HG03066 (cell line): Measurements from ENCODE around the gene OPN3.

Source experiments
- ATAC-seq: cut with Tn5 transposase; IDR thresholded peaks from one replicate; pipeline ENCODE4 v1.9.1; 2021; ENCODE audit warnings: low read depth; ENCODE audit not compliant: unreplicated experiment

Gene OPN3

GRCh38 chr1:241646201-241646600, 6.0 kb upstream of the OPN3 start:
- no peak for ATAC-seq

GRCh38 chr1:241645199-241645598, 5.0 kb upstream of the OPN3 start:
- ATAC-seq: no peak

GRCh38 chr1:241644259-241644658, 4.1 kb upstream of the OPN3 start:
- no peak for ATAC-seq

GRCh38 chr1:241642593-241642944, 2.4 kb upstream of the OPN3 start:
- ATAC-seq: no peak

- ATAC-seq: no peak
Observed at GRCh38 chr1:241641773-241642592, 1.8 kb upstream of the OPN3 start.

GRCh38 chr1:241640867-241641622, 876 bp upstream of the OPN3 start:
- ATAC-seq: no peak

- ATAC-seq: peak; percentile 37
Observed at GRCh38 chr1:241639623-241640148, 483 bp downstream of the OPN3 start.

- ATAC-seq: no peak
Observed at GRCh38 chr1:241638909-241639622, 1.1 kb downstream of the OPN3 start.

- no peak for ATAC-seq
Observed at GRCh38 chr1:241638099-241638682, 2.0 kb downstream of the OPN3 start.

GRCh38 chr1:241637604-241638003, 2.6 kb downstream of the OPN3 start:
- ATAC-seq: no peak

- no peak for ATAC-seq
Observed at GRCh38 chr1:241637046-241637590, 3.1 kb downstream of the OPN3 start.

- no peak for ATAC-seq
Observed at GRCh38 chr1:241636291-241636690, 3.9 kb downstream of the OPN3 start.

- ATAC-seq: no peak
Observed at GRCh38 chr1:241635556-241636152, 4.5 kb downstream of the OPN3 start.

GRCh38 chr1:241632987-241633386, 7.2 kb downstream of the OPN3 start:
- ATAC-seq: no peak

GRCh38 chr1:241631674-241632073, 8.5 kb downstream of the OPN3 start:
- ATAC-seq: no peak

GRCh38 chr1:241630899-241631298, 9.3 kb downstream of the OPN3 start:
- ATAC-seq: no peak

GRCh38 chr1:241630476-241630875, 9.7 kb downstream of the OPN3 start:
- ATAC-seq: no peak

GRCh38 chr1:241630005-241630404, 10.2 kb downstream of the OPN3 start:
- ATAC-seq: no peak

GRCh38 chr1:241627453-241628259, 12.5 kb downstream of the OPN3 start:
- ATAC-seq: peak; percentile 82
